Upper lobe of left lung (tissue), 4 donors: ENCODE results near the gene PDXK.

Experiments used
- EP300 ChIP-seq, 4 donors: sonication (generic); formaldehyde crosslinking; IDR thresholded peaks; one replicate each; pipeline ENCODE4 v1.5.1; 2017; ENCODE audit warnings: antibody characterized with exemption in 4 of 4, control low read depth in 2 of 4
- TF ChIP-seq, protein P1 (sequence below), 6 experiments: fragments of 450-650 bp in 4 of 6; fragments of 200-600 bp in 2 of 6; sonication (generic) in 2 of 6; IDR thresholded peaks; one replicate each; pipeline ENCODE4 v1.5.1; 2016 to 2019; ENCODE audit warnings: antibody characterized with exemption in 6 of 6

DNA sequence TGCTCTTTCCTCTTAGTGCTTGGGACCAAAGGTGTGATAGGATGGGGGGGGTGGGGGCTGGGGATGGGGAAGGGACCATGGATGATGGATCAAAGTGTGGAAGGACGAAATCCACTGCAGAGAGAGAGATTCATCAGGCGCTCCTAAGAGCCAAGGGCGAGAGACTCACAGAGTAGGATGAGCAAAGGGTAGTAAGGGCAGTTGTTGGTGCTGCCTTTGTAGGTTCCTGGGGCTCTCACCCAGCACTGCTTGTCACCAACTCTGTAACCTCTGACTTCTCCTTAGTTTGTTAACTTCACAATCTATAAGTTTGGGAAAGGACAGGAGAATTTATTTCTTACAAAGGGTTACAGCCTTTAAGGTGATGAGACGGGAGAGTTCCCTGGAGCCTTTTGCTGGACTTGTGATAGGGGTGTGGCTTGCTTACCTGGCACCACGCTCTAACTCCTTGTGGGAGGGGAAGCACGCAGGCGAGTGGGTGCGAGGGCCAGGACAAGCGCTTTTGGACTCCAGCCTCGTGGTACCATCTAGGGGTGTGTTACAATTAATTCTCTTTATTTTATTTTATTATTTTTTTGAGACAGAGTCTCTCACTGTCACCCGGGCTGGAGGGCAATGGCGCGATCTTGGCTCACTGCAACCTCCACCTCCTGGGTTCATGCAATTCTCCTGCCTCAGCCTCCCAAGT is 1.6 kb upstream of the PDXK start:
- TF ChIP-seq, protein P1, sequence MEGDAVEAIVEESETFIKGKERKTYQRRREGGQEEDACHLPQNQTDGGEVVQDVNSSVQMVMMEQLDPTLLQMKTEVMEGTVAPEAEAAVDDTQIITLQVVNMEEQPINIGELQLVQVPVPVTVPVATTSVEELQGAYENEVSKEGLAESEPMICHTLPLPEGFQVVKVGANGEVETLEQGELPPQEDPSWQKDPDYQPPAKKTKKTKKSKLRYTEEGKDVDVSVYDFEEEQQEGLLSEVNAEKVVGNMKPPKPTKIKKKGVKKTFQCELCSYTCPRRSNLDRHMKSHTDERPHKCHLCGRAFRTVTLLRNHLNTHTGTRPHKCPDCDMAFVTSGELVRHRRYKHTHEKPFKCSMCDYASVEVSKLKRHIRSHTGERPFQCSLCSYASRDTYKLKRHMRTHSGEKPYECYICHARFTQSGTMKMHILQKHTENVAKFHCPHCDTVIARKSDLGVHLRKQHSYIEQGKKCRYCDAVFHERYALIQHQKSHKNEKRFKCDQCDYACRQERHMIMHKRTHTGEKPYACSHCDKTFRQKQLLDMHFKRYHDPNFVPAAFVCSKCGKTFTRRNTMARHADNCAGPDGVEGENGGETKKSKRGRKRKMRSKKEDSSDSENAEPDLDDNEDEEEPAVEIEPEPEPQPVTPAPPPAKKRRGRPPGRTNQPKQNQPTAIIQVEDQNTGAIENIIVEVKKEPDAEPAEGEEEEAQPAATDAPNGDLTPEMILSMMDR (IDR thresholded peaks at IDR 0.05): no peak
- no peak for TF ChIP-seq EP300 (IDR thresholded peaks at IDR 0.05)
